ENCODE data around the gene IL18R1. TPM values are rescaled to one million over a fixed set of nuclear protein-coding genes. Genes with fewer than 3 reads are reported as not detected.

The IL18R1 gene
- 1.8 TPM for total RNA-seq
- long read RNA-seq, partial matches to known transcripts, result 1 of 3 reads
- long read RNA-seq, other reads (novel, unspliced or antisense), result 1 of 3 reads

GRCh38 chr2:102355526-102356380 lies at the start of gene IL18R1:
TSS of gene IL18R1 (plus strand) at chr2:102355796. CDS start at chr2:102362661, 6,865 bp downstream.
- Histone ChIP-seq H3K27me3 (ENCODE audit: low read depth) (no peaks in the 10 kb centered on the region), H3K36me3 (no peaks in the 10 kb centered on the region), H3K4me1 (peaks cover 18% of the 10 kb centered on the region), H3K4me3 (peak within 1 kb of the TSS; percentile 75), H3K27ac (replicated peaks) (peak within 1 kb of the TSS; percentile 70), H3K9me3 (replicated peaks) (no peaks in the 10 kb centered on the region)
- peak; percentile 88 for TF ChIP-seq CTCF (IDR thresholded peaks at IDR 0.05; ENCODE audit: borderline replicate concordance)
- intact Hi-C loops (cut with micrococcal nuclease), result loop anchor here (10.0 kb wide), 1 partner anchor 331 kb away; no protein-coding TSS in a partner anchor
- peak; percentile 83 for DNase-seq

GRCh38 chr2:102306125-102306524 lies 49.5 kb upstream of the IL18R1 start:
- intact Hi-C loops (cut with micrococcal nuclease), result no loop called here
- no peak for TF ChIP-seq CTCF (IDR thresholded peaks at IDR 0.05; ENCODE audit: borderline replicate concordance)
- Histone ChIP-seq H3K4me3 (no peak overlapping the region), H3K36me3 (no peaks in the 10 kb centered on the region), H3K9me3 (replicated peaks) (no peaks in the 10 kb centered on the region), H3K4me1 (no peaks in the 10 kb centered on the region), H3K27ac (replicated peaks) (no peak overlapping the region), H3K27me3 (ENCODE audit: low read depth) (peaks cover 42% of the 10 kb centered on the region)
- DNase-seq, result no peak

- Histone ChIP-seq H3K4me1 (no peaks in the 10 kb centered on the region), H3K36me3 (no peaks in the 10 kb centered on the region), H3K4me3 (no peak within 1 kb of the TSS), H3K27ac (replicated peaks) (no peak within 1 kb of the TSS), H3K27me3 (ENCODE audit: low read depth) (peaks cover 14% of the 10 kb centered on the region), H3K9me3 (replicated peaks) (no peaks in the 10 kb centered on the region)
- no peak for TF ChIP-seq CTCF (IDR thresholded peaks at IDR 0.05; ENCODE audit: borderline replicate concordance)
- DNase-seq, result no peak
- intact Hi-C loops (cut with micrococcal nuclease), result no loop called here
These were observed 44.5 kb upstream of the IL18R1 start, which contains the start of gene IL1RL1 for GRCh38 chr2:102310964-102311640. TSS of gene IL1RL1 (plus strand) at chr2:102311563. CDS start at chr2:102338265, 26,702 bp downstream.

- intact Hi-C loops (cut with micrococcal nuclease), result no loop called here
- DNase-seq, result no peak
- H3K27ac ChIP-seq (replicated peaks), result no peak overlapping the region
- H3K36me3 ChIP-seq, result no peaks in the 10 kb centered on the region
- no peaks in the 10 kb centered on the region for H3K4me1 ChIP-seq
- peaks cover 7% of the 10 kb centered on the region for H3K27me3 ChIP-seq (ENCODE audit: low read depth)
- H3K9me3 ChIP-seq (replicated peaks), result no peaks in the 10 kb centered on the region
- no peak overlapping the region for H3K4me3 ChIP-seq
- no peak for TF ChIP-seq CTCF (IDR thresholded peaks at IDR 0.05; ENCODE audit: borderline replicate concordance)
These were observed 42.6 kb upstream of the IL18R1 start for GRCh38 chr2:102313025-102313424.

- intact Hi-C loops (cut with micrococcal nuclease), result no loop called here
- H3K4me3 ChIP-seq, result no peak overlapping the region
- no peaks in the 10 kb centered on the region for H3K4me1 ChIP-seq
- no peak overlapping the region for H3K27ac ChIP-seq (replicated peaks)
- no peak for DNase-seq
- no peak for TF ChIP-seq CTCF (IDR thresholded peaks at IDR 0.05; ENCODE audit: borderline replicate concordance)
- no peaks in the 10 kb centered on the region for H3K9me3 ChIP-seq (replicated peaks)
- H3K36me3 ChIP-seq, result no peaks in the 10 kb centered on the region
- peaks cover 3% of the 10 kb centered on the region for H3K27me3 ChIP-seq (ENCODE audit: low read depth)
These were observed 42.1 kb upstream of the IL18R1 start for GRCh38 chr2:102313471-102313870.

Measured in left ventricle myocardium inferior (tissue), 1 donor.